Loucy (cell line): ENCODE data around the gene UNC93A.

ENCODE experiments used
- CTCF ChIP-seq: fragments of 200-600 bp; sonication (generic); conservative IDR thresholded peaks from 2 replicates; pipeline ENCODE4 v1.5.1; 2014; ENCODE audit warnings: mild to moderate bottlenecking, antibody characterized with exemption, low read length
- EZH2phosphoT487 ChIP-seq: fragments of 200-600 bp; IDR thresholded peaks from 2 replicates; pipeline ENCODE4 v1.6.1; 2018; ENCODE audit warnings: antibody characterized with exemption, mild to moderate bottlenecking, moderate library complexity, borderline replicate concordance

DNA sequence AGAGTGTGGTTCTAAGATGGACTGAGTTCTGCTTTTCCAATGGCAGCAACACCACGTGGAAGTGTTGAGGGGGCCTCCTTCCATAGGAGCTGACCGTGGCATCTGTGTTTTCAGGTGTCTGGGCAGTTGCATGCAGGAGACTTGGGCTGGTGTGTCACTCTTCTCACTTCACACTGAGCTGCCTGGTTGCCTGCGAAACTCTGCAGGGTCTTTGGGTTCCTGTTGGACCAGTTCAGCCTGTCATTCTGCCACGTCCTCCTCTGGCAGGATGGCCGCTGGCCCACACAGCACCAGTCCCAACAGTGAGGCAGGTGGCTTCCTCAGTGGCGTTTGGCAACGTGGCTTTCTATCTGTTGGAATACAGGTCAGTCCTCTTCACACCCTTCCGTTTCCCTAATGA lies 16.1 kb upstream of the UNC93A start:
- TF ChIP-seq CTCF (no peak), EZH2phosphoT487 (no peak)
